NCI-H82 treated with DMSO at 0.1 percent for 48 hours (cell line): ENCODE data around the gene TRIM39.
A peak's percentile ranks its signal among the peaks of the same experiment; 100 is the strongest.
"Not testable (repeated sequence)": the region's sequence is repeated elsewhere in the genome, so short reads cannot be mapped to it uniquely, and the experiment has no call there.

Source experiments
- DNase-seq: peaks from one replicate; lab custom pipeline; 2025; ENCODE audit not compliant: unreplicated experiment; lab: John Stamatoyannopoulos, UW

Gene TRIM39

DNA sequence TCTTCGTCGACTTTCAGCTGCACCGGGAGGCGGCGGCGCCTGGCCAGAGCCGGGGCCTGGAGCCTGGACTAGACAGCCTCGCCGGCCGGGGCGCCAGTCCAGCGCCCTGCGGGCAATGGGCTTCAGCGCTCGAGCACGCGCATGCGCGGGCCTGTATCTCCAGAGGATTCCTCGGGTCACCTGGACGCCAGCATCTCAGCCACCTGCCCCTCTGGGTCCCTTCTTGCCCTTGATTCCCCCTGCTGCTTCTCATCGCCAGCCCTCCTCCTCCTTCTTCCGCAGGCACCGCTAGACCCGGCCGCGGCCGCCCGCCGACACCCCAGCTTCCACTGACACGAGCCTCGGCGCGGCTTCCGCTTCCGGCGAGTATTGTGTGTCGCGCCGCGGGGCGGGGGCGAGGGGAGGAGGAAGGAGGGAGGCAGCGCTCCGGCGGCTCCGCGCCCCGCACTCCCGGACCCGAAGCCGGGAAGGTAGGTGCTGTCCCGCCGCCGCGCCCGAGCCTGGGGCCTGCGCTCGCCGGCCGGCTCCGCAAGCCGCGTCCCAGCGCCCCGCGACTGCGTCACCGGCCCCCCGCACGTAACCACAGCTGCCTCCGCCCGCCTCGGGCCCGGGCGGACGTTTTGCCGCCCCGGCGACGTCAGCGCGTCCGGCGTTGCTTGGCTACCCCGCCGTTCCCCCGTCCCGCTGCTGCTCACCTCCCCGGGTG, at the start of gene TRIM39:
TSS of gene TRIM39 (plus strand) at position 402 of the 706 bp plus-strand sequence. CDS start 2,391 bp downstream, outside the sequence.
- DNase-seq = peak; percentile 52

GRCh38 chr6:30280988-30281387, 45.7 kb upstream of the TRIM39 start:
- DNase-seq = not testable (repeated sequence)

GRCh38 chr6:30282522-30282921, 44.2 kb upstream of the TRIM39 start:
- DNase-seq = no peak

DNA sequence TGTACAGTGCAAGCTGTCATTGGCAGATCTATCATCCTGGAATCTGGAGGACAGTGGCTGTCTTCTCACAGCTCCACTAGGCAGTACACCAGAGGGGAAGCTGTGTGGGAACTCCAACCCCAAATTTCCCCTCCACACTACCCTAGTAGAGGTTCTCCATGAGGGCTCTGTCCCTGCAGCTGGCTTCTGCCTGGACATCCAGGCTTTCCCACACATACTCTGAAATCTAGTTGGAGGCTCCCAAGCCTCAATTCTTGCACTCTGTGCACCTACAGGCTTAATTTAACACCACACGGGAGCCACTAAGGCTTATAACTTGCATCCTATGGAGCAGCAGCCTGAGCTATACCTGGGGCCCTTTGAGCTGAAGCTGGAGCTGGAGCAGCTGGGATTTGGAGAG, 43.0 kb upstream of the TRIM39 start:
- no peak for DNase-seq

- no peak for DNase-seq
These were observed 39.6 kb upstream of the TRIM39 start for GRCh38 chr6:30287139-30287538.

- DNase-seq = no peak
These were observed 30.9 kb upstream of the TRIM39 start for GRCh38 chr6:30295837-30296236.

DNA sequence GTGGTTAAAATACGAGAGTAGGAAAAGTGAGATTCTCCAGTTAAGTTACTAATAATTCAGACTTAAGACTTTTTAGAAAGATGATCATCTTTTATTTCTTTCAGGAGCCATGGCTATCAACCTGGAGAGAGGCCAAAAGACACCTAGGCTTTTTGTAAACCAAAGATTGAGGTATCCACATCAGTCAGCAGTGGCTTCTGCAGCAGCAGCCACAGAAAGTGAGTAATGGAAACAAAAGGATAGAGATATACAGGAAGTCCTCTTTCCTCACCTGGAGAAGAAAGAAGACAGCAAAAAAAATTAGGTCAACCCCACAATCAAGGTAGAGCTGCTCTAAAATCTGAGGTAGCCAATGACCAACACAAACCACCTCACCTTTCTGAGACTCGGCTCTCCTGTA, 22.7 kb upstream of the TRIM39 start:
- DNase-seq = no peak

GRCh38 chr6:30311101-30311500, 15.6 kb upstream of the TRIM39 start:
- DNase-seq = no peak

GRCh38 chr6:30311671-30312070, 15.1 kb upstream of the TRIM39 start:
- no peak for DNase-seq

DNA sequence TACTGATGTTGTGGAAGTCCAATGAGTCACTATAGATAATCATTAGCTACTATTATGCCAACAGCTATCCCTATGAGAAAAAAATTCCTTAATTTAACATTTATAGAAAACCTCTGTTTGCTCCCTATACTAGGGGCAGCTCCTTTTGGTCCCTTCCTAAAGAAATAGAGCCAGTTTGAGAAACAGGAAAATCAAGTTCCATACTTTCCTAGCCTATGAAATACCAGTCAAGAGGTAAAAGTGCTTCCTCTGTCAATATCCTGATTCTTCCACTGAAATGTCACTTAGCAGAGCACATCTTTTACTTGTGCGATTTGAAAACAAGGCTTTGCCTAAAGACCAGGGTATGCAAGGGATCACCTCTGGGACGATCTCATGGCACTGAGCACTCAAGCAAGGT, 14.5 kb upstream of the TRIM39 start:
- DNase-seq = no peak

DNA sequence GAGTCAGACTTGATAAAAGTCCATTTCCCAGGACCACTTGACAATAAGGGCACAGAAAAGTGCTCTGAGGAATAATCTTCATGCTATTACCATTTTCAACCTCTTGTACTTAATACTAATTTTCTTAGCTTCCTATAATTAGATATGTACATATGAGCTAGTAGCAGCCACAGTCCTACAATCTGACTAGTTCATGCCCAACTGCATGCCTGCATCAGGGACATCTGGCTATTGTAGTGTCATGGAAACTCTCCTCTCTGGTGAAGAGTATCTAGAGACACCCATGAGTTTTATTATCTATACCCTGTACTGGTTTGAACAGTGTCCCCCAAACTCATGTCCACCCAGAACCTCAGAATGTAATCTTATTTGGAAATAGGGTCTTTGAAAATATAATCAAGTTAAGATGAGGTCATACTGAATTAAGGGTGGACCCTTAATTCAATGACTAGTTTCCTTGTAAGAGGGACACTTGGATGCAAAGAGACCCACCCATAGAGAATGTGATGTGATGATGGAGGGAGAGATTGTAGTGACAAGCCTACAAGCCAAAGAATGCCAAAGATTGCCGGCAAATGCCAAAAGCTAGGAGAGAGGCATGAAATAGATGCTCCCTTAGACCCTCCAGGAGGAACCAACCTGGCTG, 13.9 kb upstream of the TRIM39 start:
- no peak for DNase-seq

- no peak for DNase-seq
These were observed 11.6 kb upstream of the TRIM39 start for GRCh38 chr6:30315156-30315555.

DNA sequence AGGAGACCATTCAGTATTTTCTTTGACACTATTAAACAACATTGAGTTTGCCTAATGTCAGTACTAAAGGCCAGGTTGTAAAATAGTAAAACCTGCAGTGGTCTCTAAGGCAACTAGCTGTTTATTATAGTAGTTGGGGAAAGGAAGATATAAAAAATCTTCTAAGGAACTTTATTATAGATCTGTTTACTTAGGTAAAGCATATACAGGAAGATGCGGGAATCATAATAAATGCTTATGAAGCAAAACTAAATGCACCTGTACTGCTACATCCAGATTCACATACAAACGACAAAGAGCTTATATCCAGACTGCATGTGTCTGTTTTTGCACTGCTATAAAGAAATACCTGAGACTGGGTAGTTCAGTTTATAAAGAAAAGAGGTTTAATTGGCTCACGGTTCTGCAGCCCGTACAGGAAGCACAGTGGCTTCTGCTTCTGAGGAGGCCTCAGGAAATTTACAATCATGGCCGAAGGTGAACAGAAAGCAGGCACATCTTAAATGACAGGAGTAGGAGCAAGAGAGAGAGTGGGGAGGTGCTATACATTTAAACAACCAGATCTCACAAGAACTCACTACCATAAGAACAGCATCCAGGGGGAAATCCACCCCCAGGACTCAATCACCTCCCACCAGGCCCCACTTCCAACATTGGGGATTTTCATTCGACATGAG, 8.7 kb upstream of the TRIM39 start:
- no peak for DNase-seq

DNA sequence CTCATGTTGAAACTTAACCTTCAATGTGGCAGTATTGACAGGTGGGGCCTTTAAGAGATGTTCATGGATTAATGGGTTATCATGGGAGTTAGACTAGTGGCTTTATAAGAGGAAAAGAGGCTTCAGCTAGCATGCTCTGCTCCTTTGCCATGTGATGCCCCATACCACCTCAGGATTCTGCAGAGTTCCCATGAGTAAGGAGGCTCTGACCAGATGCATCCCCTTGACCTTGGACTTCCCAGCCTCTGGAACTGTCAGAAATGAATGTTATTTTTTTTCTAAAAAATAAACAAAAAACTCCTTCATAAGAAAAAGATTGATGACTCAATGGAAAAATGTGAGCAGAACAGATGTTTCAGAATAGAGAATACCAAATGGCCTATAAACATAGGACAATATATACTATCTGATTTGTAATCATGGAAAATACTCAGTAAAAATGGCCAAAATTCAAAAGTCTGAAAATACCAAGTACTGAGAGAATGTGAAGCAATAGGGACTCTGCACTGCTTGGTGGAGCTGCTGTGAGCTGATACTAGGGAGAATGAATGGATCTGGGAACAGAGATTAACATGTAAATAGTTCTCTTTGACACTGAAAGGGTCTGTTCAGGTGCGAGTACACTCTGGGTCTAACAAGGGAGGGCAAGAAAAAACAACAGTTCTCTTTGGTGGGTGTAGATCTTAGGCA, 7.4 kb upstream of the TRIM39 start:
- DNase-seq = no peak

DNA sequence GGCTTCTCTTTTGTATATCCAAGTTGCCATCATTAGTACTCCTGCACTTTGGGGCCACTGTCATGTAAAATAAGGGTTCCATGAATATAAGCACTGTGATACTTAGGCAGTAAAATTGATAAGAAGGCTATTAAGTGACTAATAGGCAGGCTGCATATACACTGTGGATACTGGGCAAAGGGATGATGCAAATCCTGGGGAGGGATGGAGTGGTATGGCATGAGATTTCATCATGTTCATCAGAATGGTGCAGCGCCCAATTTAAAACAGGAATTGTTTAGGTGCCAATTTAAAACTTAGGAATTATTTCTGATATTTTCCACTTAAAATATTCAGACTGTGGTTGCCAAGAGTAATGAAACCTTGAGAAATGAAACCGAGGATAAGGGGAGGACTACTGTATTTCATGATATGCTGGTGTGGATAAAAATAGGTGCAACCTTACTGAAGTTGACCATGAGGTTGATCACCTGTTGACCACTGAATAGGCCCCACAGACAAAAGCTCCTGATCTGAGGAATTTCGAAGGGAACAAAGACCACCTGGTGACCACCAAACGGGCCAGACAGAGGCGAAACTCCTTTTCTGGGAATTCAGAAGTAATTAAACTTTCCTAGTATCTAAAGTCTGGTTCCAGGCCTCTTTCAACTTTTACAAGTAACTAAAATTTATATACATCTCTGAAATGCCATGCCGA, 4.9 kb upstream of the TRIM39 start:
- DNase-seq = no peak

- DNase-seq = no peak
These were observed 3.9 kb upstream of the TRIM39 start for GRCh38 chr6:30322527-30323501.

- DNase-seq = no peak
These were observed 2.9 kb upstream of the TRIM39 start for GRCh38 chr6:30323806-30324205.

- DNase-seq = no peak
These were observed 1.4 kb upstream of the TRIM39 start for GRCh38 chr6:30325150-30325872.

GRCh38 chr6:30325873-30326525, 728 bp upstream of the TRIM39 start:
- DNase-seq = peak; percentile 72
